D341Med (cell line): ENCODE measurements around the gene GFRA1.
"Not testable (repeated sequence)": the region's sequence is repeated elsewhere in the genome, so short reads cannot be mapped to it uniquely, and the experiment has no call there.

Experiments
- DNase-seq: peaks from one replicate; pipeline ENCODE4 v3.0.0; 2012; ENCODE audit warnings: low spot score

The GFRA1 gene

DNA sequence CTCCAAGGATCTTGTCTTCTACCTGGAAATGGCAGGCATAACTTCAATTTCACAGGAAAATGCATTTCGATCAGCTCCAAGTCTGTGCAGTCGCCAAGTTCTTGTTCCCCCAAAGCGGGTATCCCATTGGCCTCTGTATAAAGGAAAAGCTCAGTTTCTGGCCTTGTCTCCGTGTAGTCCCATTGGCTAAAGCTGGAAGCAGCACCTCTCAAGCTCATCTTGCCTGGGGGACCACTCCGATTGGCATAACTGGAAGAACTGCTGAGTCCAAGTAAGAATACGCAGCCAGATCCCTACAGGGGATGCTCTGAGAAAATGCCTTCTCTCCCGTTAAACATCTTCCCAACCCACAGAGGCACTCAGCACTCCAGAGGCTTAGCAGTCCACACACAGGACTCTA is 205.2 kb downstream of the GFRA1 start:
- no peak for DNase-seq

DNA sequence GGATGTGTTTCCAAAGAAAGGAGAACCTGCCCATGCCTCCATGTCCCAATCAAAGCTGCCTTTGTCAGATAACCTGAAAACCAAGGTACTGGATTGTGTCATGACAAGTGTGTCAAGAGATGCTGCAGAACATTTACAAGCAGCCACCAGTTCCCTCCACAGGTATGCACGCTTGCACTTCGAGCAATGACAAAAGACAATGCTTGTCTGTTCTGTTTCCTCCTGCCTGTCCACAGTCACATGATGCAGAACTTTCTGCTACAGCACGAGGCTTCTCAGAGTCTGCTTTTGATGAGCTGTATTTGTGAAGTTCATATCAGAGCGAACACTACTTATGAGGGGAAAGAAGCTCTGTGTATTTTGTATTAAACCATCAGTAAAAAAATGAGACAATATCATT is 209.9 kb downstream of the GFRA1 start:
- no peak for DNase-seq

DNA sequence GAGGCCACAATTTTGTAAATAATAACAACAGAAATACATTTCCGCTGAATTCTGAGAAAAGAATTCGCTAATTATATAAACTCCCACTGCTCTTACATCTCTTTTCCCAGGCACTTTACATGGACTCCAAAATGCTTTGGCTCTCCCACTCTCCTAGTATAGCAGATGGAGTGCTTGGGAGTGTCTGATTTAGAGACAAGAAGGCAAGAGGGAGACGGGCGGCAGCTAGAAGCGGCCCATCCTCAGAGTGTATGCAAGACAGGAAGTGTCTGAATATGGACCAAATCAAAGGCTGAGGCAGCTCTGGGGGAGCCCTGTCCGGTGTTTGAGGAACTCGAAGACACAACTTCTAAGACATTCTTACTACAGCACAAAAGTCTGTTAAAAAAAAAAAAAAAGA is 212.1 kb downstream of the GFRA1 start:
- no peak for DNase-seq

DNA sequence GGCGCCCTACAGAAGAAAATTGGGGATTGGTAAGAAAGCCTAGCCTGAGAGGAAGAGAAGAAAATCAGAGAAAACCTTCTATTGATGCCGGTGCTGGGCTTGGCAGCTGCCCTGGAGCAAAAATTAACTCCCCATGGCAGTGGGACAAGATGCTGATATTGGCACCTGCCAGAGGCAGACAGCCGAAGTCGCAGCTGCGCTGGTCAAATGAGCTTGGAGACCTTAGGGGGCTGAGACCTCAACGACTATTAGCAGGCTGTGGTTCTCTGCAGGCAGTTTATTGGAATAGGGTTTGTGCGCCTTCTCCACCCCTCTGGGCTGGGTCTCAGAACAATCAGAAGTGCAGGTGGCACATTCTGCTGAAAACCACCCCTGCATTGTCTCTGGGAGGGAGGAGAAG is 213.7 kb downstream of the GFRA1 start:
- no peak for DNase-seq

DNA sequence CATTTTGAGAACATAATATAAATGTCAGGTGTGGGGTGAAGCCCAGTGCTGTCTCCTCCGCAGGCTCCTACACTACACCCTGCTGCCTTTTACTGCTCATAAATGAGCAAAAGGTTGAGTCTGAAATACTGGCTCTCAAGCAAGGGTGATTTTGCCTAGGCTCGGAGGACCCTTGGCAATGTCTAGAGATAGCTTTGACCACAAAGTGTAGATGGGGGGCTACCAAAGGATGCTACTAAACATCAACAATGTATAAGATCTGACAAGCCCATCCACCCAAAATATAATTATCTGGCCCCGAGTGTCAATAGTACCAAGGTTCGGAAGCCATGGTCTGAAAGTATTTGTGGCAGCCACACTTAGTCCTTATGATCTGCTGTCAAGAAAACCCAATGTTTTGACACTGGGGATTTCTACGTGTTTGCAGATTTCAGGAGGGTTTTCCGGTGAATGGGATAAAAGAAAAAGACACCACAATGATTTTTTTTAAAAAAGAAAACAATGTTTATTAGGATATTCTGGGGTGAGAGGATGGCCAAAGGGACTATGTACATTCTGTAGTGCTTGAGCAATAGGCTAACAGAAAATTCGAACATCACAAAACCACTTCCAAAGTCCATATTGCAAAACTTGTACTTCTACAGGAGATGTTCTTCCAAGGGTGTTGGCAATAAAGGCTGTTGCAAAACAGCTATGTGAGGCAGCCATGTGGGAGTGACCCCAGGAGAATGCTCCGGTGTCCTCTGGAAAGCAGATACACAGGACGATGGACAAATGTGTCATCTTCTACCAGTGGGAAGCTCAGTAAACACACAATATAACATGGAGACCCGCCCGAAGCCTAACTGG is 216.3 kb downstream of the GFRA1 start:
- DNase-seq, result no peak

DNA sequence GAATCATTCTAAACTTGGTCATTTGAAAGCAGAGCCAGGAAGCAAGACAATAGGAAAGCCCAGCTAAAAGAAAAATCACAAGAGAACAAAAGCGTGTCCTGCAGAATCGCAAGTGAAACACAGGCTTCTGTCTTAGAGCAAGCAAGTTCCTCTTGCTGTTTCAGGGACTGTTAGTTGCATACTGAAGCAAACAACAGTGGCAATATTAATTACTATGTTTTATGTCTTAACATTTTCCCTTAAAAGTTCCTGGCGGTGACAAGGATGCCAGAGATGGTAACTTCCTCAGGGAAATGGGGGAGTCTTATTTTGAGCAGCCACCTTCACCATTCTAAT is 217.1 kb downstream of the GFRA1 start:
- DNase-seq, result no peak

DNA sequence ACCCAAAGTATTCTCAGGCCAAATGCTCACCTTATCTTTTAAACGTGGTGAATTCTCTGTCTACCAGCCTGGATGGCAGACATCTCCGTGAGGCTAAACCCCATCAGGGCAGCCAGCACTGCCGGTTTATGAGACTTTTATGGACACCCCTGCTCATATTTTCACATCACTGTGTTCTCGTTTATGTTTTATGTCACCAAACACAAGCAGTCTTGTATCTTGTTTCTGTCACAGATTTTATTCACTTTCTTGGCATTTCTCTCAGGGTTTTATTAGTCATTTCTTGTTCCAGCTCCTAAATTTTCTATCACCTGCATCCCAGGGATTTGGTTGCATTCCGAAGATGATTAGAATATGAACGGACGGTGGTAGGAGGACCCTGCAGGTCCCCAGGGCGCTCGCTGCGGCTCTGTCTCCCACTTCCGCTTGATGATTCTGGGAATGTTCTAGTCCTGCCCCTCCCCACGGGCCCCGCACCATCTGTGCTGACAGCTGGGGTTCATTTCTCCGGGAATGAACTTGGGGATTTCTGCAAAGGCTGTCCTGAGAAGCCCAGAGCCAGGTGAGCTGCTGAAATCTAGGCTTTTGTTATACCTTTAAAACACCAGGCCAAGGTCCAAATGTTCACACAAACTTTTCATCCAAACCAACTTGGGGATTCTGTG is 217.6 kb downstream of the GFRA1 start:
- no peak for DNase-seq

DNA sequence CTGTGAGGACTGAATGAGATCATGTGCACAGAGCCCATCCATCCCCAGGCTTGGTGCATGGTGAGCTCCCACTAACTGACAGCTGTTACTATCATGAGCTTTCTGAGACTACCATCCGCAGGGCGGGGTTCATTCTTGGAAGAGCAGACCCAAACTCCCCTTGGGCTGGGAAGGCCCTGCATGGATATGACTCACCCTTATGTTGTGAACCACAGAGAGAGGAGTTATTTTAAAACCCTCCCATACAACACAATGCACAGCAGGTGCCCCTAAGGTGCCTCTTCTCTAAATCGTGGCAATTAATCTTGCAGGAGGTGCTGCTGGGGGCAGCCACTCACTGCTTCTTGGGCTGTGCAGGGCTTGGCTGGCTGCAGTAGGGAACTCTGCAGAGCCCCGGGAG is 219.1 kb downstream of the GFRA1 start:
- DNase-seq, result no peak

DNA sequence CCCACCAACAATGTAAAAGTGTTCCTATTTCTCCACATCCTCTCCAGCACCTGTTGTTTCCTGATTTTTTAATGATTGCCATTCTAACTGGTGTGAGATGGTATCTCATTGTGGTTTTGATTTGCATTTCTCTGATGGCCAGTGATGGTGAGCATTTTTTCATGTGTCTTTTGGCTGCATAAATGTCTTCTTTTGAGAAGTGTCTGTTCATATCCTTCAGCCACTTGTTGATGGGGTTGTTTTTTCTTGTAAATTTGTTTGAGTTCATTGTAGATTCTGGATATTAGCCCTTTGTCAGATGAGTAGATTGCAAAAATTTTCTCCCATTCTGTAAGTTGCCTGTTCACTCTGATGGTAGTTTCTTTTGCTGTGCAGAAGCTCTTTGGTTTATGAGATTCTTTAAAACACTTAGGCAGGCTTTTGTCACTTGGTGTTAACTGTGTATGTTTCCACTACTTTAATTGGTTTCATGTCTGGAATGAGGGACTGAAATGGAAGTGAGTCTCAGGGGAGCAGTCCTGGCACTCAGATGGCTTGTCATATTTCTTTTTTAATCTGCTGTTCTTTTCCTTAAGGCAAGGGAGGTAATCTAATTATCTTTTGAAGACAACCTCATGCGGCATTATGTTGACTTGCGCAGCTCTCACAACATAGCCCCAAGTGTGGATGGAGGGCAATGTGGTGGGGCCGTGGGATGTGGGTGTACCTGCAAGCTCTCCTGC is 219.8 kb downstream of the GFRA1 start:
- not testable (repeated sequence) for DNase-seq

DNA sequence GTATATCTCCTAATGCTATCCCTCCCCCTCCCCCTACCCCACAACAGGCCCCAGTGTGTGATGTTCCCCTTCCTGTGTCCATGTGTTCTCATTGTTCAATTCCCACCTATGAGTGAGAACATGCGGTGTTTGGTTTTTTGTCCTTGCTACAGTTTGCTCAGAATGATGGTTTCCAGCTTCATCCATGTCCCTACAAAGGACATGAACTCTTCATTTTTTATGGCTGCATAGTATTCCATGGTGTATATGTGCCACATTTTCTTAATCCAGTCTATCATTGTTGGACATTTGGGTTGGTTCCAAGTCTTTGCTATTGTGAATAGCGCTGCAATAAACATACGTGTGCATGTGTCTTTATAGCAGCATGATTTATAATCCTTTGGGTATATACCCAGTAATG is 220.5 kb downstream of the GFRA1 start:
- DNase-seq, result not testable (repeated sequence)

DNA sequence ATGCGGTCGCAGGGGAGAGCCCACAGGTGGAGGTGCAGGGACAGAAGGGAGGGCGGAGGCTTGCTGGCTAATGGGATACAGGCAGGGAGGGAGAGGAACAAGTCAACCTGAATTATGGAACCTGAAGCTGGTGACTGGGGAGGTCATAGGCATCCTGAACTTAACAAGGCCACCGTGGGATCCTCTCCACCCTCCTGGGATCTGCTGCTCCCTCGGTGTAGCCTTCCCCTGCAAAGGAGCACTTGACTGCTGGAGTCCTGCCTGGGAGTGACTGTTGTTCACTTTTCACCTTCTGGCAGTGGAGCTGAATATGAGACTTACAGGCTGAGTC is 223.1 kb downstream of the GFRA1 start:
- DNase-seq, result no peak

DNA sequence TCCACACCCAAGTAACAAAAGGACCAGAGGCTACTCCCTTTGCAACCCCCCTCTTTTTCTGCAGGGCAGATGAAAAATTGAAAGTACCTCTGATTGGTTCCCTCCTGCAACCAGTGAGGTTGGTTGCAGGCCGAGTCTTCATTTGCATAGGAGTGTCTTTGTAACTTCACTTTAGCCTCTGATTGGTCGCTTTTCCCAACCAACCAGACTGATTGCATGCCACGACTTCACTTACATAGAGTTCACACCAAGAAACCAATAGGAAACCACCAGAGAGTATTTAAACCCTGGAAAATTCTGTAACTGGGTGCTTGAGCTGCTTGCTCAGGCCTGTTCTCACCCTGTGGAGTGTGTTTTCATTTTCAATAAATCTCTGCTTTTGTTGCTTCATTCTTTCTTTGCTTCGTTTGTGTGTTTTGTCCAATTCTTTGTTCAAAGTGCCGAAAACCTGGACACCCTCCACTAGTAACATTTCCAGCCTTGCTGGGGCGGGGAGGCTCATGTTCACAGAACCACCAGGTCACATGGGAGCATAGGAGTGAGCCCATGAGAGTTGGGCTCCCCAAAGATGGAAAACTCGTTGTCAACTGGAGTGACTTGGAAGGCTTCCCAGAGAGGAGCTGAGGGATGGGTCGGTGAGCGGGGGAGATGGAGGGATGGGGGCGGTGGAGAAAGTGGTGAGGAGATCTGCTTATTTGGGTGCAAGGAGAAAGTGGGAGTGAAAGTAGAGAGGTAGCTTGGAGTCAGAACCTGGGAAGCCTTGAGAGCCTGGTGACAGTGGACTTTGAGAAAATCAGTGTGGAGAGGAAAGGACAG is 223.6 kb downstream of the GFRA1 start:
- no peak for DNase-seq

DNA sequence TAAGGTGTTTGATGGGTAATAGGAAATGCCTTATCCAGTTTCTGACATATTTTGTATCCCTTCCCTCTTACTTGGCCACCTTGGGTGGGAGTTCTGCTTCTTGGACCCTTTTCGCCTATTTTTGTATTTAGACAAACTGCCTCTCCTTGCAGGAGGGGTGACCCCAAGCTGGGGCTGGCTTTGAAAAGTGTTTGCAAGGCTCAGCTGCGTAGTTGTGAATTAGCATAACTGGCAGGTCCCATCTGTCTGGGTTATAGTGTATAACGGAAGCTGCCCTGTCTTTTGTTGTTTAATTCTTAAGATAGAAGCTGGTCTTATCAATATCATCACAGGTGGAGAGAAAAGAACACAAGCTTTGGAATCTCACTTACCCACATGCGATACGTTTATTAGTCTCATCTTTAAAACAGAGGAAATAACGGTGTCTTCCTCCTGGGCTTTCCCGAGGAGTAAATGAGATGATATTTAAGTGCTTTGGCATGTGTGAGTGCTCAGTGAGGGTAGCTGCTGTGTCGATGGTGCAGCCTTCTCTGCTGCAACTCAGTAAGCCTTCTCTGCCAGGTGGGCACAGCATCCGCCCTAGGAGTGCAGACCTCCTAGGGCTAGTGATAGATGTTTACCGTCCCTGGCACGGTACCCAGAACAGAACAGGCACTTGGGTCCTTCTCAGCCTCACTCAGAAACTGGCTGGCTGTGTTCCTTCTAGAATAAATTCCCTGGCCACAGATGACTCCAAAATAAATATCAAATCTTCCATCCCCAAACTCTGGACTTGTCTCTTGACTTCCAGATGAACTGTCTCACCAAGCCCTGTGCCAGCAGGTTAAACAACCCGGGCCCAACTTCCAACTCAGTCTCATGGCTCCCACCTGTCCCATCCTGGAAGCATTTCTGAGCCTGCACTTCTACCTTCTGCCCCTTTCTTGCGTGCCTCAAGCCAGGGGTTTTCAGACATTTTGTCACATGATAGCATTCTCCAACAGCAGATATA is 227.3 kb downstream of the GFRA1 start:
- no peak for DNase-seq

DNA sequence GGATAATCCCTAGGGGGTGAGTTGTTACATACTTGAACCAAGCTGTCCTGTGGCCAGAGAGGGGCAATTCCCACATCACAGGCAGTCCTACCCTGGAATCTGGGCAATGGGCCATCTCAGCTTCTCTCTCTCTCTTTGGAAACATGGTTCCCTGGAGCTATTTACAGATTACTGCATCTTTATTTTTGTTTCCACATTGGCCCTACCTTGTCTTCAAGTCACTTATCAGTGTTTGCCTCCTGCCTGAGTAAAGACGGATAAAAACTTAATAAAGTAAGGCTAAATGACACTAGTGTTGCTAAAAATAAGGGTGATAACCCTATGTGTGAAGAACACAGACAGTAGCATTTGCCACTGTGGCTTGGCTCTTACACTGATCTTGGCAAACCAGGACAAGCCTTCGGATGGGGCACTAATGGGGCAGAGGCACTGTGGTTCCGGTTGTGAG is 228.2 kb downstream of the GFRA1 start:
- no peak for DNase-seq

DNA sequence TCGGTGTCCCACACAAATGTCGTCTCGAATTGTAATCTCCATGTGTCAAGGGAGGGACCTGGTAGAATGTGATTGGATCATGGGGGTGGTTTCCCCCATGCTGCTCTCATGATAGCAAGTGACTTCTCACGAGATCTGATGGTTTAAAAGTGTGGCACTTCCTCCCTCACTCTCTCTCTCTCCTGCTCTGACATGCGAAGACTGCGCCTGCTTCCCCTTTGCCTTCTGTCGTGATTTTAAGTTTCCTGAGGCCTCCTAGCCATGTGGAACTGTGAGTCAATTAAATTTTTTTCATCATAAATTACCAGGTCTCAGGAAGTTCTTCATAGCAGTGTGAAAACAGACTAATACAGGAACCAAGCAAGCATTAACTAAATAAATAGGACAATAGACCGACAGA is 229.1 kb downstream of the GFRA1 start:
- no peak for DNase-seq

DNA sequence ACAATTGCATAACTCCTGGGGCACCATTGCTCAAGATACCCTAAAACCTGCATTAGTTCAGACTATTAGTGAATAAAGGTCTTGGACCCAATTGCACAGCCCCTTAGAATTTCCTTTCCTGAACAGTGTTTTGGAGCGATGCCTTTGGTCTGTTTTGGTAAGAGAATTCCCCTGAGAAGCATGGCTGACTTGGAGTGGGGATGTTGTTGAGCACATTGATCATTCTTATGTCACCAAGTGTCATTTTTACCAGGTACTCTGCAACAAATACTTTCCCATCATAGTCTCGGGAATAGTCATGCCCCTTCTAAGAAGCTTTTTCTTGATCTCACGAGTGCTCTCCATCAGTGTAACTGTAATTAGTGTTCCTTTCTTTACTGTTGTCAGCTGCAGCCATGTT is 229.7 kb downstream of the GFRA1 start:
- DNase-seq, result no peak

DNA sequence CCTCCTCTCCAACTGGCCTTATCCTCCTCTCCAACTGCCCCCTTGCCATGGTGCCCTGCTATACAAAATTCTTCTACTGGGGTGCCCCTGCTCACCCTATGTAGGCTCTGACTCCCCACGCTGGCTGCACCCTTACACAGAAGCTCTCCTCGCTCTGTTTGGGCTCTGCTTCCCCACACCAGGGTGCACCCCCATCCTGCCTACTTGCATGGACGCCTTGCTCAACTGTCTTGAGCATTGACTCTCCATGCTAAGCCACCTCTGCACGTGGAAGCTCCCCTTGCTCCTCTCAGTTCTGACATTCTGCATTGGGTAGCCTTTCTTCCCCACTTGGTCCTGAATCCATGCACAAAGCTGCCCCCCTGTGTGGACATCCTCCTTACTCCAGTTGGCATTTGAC is 231.1 kb downstream of the GFRA1 start:
- DNase-seq, result no peak

DNA sequence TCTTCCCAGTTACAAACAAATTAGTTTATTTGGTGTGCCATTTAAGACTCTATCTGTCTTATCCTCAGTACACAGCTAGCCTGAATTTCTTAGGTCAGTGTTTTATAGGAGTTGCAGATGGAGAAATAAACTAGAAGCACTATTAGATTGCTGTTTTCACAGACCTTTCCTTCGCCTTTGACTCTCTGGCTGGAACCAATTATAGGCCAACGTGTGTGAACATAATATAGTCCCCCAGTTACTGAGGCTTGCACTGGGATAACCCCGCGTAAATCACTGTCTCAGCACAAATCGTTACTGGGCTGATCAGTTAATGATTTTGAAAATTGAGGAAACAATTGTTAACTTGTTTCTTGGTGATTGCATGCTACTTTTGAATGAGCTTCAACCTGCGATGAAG is 233.4 kb downstream of the GFRA1 start:
- DNase-seq, result no peak

DNA sequence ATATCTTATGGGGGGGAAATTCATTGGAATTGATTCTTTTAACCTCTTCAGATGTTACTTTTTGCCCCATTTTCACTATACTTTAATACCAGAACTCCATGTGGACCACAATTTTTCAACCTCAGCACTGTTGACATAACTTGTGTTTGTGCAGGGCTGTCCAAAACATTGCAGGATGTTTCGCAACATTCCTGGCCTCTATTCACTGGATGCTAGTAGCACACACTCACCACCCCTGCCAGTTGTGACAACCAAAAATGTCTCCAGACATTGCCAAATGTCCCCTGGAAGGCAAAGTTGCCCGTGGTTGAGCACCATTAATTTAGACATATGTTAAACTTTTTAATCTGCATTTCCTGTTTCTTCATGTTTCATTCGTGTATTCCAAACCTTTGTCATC is 234.7 kb downstream of the GFRA1 start:
- no peak for DNase-seq

DNA sequence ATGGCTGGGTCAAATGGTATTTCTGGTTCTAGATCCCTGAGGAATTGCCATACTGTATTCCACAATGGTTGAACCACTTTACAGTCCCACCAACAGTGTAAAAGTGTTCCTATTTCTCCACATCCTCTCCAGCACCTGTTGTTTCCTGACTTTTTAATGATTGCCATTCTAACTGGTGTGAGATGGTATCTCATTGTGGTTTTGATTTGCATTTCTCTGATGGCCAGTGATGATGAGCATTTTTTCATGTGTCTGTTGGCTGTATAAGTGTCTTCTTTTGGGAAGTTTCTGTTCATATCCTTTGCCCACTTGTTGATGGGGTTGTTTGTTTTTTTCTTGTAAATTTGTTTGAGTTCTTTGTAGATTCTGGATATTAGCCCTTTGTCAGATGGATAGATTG is 237.6 kb downstream of the GFRA1 start:
- not testable (repeated sequence) for DNase-seq

DNA sequence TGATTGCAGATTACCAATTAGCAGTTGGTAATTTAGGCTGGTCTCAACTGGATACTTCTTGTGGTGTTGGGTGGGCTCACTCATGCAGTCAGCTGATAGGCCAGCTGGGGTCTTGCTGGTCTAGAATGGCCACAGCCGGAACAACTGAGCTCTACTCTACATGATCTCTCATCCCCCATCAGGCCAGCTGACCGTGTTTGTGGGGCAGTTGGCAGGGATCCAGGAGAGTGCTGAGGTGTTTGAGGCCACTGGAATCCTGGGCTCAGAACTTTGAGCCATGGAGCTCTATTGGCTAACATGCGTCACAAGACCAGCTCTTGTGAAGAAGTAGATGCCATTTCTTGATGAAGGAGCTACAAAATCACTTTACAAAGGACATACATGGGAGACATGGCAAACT is 242.4 kb downstream of the GFRA1 start:
- no peak for DNase-seq
